Retina (tissue), 1 donor: ENCODE data around the gene CIB4.

Experiments used
- DNase-seq: peaks from one replicate; pipeline ENCODE4 v3.0.0-alpha.2; 2016

CIB4 gene

GRCh38 chr2:26640781-26641564 is at the start of gene CIB4:
Gene CIB4 (minus strand): TSS chr2:26641366. CDS start chr2:26641314, 52 bp downstream.
- no peak for DNase-seq

DNA sequence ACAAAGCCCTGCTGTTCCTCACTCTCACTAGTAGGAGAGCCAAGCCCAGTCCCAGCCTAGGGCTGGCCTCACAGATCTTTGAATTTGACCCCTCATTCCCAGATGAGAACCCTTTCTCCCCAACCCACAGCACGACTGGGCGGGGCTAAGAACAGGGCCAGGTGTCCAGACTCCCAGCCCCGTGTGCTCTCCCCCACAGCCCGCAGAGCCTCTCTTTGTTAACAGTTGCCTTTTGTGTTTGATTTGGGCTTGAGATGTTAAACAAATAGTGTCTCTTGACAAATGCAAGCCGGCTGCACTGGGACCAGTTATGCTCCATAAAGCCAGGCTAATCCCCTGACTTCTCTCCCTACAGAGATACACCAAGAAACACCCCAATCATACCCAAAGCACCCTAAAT is 46.6 kb upstream of the CIB4 start:
- no peak for DNase-seq

GRCh38 chr2:26687328-26687727 is 46.2 kb upstream of the CIB4 start:
- DNase-seq: no peak

DNA sequence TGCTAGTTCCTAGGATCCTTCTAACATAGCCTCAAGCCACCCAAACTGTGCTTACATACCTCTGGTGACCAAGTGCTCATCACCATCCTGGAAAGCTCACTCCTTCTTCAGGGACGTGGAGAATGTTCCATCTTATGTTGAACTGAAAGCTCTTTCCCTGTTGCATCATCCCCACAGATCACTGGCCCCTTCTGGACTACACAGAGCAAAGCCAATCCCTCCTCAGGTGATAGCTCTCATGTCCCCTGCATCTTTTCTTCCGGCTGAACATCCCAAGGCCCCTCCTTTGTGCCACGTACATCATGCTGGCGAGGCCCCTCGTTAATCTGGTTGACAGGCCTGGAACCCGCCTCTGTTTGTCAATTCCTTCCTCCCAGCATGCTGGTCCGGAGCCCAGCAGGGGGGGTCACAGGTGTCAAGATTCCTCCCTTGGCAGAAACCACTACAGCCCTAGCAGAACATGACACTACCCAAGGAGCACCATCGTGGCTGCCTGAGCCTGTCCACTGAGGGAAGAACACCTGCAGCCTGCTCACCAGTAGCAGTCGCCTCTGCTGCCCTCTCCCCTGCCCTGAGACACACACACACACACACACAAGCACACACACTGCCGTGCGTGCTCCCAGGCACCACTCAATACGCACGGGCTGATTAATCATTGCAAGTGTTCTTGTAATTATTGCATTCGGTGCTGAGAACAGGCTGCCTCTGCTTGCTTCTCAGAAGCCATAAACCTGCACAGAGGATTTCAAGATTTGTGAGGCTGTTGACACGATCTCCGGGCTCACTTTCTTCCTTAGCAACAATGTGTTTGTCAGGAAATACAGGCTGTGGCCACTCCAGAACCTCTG is 45.0 kb upstream of the CIB4 start:
- peak; percentile 55 for DNase-seq

GRCh38 chr2:26685341-26685740 is 44.2 kb upstream of the CIB4 start:
- DNase-seq: no peak

GRCh38 chr2:26683583-26683982 is 42.4 kb upstream of the CIB4 start:
- no peak for DNase-seq

DNA sequence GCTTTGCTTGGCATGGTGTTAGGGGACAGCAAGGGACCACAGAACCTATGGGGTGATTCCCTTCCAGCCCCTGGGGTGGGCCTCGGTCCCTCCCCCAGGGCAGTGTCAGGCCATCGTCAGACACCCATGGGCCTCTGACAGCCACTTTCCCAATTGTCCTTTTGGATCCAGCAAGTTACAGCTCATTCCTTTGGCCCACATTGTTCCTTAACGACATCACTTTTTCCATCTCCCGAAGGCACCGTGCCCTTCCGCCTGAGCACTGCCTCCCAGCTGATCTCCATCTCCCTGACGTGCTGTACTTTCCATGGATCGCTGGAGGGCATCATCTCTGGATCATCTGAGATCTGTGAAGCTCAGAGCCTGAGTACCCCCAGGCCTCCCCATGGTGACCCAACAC is 41.0 kb upstream of the CIB4 start:
- DNase-seq: no peak

GRCh38 chr2:26681656-26682055 is 40.5 kb upstream of the CIB4 start:
- no peak for DNase-seq

- no peak for DNase-seq
Observed at GRCh38 chr2:26679867-26680266, 38.7 kb upstream of the CIB4 start.

GRCh38 chr2:26678035-26678434 is 36.9 kb upstream of the CIB4 start:
- no peak for DNase-seq

- no peak for DNase-seq
Observed at GRCh38 chr2:26675651-26676255, 34.6 kb upstream of the CIB4 start.

DNA sequence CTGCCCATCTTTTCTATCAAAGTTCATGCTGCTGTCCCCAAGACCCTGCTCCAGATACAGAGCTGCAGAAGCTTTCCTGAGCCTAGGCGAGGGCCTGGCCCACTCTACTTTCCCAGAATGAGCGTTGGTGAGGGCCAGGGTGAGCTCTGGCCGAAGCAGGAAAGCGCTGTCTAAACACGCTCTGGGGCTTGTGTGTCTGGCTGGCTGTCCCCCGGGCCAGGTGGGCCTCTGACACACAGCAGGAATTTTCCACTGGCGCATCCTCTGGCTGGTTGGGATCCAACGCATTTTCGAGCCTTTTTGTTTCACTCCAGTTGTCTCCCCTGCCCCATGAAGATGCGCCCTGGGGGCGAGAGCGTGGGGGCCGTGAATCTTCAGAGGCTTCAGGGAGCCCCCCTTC is 33.6 kb upstream of the CIB4 start:
- DNase-seq: no peak

- DNase-seq: no peak
Observed at GRCh38 chr2:26674002-26674751, 33.0 kb upstream of the CIB4 start.

GRCh38 chr2:26672818-26673393 is 31.7 kb upstream of the CIB4 start:
- no peak for DNase-seq

DNA sequence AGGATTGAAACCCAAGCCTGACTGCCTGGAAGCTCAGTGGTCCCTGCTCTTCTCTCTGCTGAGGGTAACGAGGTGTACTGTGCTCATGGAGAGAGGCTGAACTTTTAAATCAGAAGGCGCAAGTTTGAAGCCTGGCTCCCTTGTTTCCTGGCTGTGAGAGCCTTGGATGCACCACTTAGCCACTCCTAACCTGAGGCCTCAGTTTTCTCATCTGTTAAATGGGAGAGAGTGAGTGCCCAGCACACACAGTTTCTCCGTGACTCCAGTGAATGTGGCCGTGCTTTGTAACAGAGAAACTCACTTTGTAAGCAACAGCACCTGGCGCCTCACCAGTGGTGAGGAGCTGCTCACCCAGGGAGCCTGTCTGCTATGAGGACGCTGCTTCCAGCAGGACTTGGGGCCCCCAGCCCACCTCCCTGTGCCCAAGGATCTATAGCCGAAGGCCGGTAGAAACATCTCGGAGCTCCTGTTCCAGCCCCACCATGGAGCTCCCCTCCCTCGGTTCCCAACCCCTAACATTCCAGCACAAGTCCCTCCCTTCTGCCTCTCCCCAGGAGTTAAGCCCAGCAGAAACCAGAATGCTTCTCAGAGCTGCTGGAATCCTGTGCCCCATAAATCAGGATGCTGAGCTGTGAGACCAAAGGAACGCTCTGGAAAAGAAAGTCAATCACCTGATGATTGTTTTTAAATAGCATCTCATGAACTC is 31.1 kb upstream of the CIB4 start:
- DNase-seq: no peak

DNA sequence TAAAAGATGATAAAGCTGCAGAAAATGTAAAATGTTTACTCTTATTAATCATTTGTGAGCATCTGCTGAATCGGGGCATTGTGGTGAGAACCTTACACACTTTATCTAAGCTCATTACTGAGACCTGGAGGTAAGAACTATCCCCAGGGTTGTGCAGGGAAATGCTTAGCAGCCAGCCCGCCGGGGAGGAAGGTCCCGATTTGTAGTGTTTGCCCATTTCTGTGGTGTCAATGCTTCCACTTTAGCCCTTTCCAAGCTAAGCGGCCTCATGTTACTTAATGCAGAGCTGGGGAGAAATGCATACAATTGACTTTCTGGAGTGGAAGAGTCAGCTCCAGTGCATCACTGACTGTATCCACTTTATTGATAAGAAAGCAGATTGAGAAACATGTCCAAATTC is 30.5 kb upstream of the CIB4 start:
- DNase-seq: no peak

- no peak for DNase-seq
Observed at GRCh38 chr2:26670931-26671460, 29.8 kb upstream of the CIB4 start.

DNA sequence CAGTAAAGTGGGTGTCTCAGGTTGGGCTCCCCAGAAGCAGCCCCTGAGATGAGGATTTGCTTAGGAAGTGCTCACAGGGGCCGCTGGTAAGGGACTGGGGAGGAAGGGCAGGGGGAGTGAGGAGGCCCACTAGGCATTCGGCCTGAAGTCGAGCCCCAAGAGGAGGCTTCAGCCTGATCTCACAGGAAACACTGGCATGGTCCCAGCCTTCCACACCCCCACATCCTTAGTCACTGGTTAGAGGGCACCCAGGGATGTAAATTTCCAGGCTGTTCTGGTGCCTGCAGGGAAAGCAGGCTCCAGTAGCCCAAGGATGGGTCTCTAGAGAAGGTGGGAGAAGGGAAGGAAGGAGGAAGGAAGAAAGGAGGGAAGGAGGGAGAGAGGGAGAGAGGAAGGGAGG is 29.0 kb upstream of the CIB4 start:
- DNase-seq: no peak

GRCh38 chr2:26668856-26669750 is 27.9 kb upstream of the CIB4 start:
- DNase-seq: no peak

- no peak for DNase-seq
Observed at GRCh38 chr2:26668041-26668440, 26.9 kb upstream of the CIB4 start.

GRCh38 chr2:26666671-26667070 is 25.5 kb upstream of the CIB4 start:
- no peak for DNase-seq
